SK-N-SH (cell line): ENCODE data around the gene SERPINA9. TPM values are rescaled to one million over a fixed set of nuclear protein-coding genes. Genes with fewer than 3 reads are reported as not detected.

Source experiments
- CTCF ChIA-PET: fragments of 300-600, 350-600 bp; formaldehyde crosslinking; extraction: SDS; loops from one replicate; lab custom pipeline; 2021; lab: Yijun Ruan, JAX
- POLR2A ChIA-PET: fragments of 350-600 bp; sonication (Branson Sonifier 250); formaldehyde crosslinking; extraction: SDS; loops from one replicate; lab custom pipeline; 2020; ENCODE audit warnings: antibody characterized with exemption, inconsistent platforms; lab: Yijun Ruan, JAX
- DNase-seq: peaks from one replicate; pipeline ENCODE4 v3.0.0; 2012
- H2AFZ ChIP-seq: fragments of 200-600 bp; sonication (generic); 2 replicates; pipeline ENCODE4 v1.8.1; 2016; ENCODE audit warnings: antibody characterized with exemption, mild to moderate bottlenecking, low read depth
- H3F3A ChIP-seq: fragments of 200-600 bp; sonication (generic); replicated peaks from 2 replicates; pipeline ENCODE3; 2016; ENCODE audit warnings: antibody characterized with exemption, mild to moderate bottlenecking; ENCODE audit not compliant: insufficient read depth
- H3K27ac ChIP-seq, 2 experiments: fragments of 200-500 bp in 1 of 2; fragments of 200-600 bp in 1 of 2; sonication (Bioruptor generic) in 1 of 2; sonication (generic), shearing (Covaris generic) in 1 of 2; 2 replicates each; pipeline versions ENCODE4 v1.5.1 to v1.6.1; 2014 to 2016; ENCODE audit warnings: low read depth in 2 of 2, inconsistent platforms in 1 of 2, low read length in 1 of 2, mild to moderate bottlenecking in 1 of 2, mixed read lengths in 1 of 2
- H3K27me3 ChIP-seq: fragments of 200-600 bp; sonication (generic), shearing (Covaris generic); 2 replicates; pipeline ENCODE4 v1.6.1; 2016; ENCODE audit warnings: mixed run types; ENCODE audit not compliant: insufficient read depth
- H3K36me3 ChIP-seq, 2 experiments: fragments of 200-500 bp in 1 of 2; fragments of 200-600 bp in 1 of 2; sonication (Bioruptor generic) in 1 of 2; sonication (generic) in 1 of 2; replicated peaks in 1 of 2; 2 replicates each; pipeline versions ENCODE3 to v1.5.1; 2014 to 2016; ENCODE audit warnings: low read length in 1 of 2, mild to moderate bottlenecking in 1 of 2; ENCODE audit not compliant: insufficient read depth in 2 of 2, control insufficient read depth in 1 of 2
- H3K4me1 ChIP-seq, 2 experiments: fragments of 200-500 bp in 1 of 2; fragments of 200-600 bp in 1 of 2; sonication (Bioruptor generic) in 1 of 2; sonication (generic), shearing (Covaris generic) in 1 of 2; 2 replicates each; pipeline versions ENCODE4 v1.5.1 to v1.6.1; 2014 to 2016; ENCODE audit warnings: low read depth in 1 of 2, low read length in 1 of 2, mixed run types in 1 of 2; ENCODE audit not compliant: insufficient read depth in 2 of 2, control insufficient read depth in 1 of 2
- H3K4me2 ChIP-seq: fragments of 200-600 bp; sonication (generic), shearing (Covaris generic); 2 replicates; pipeline ENCODE4 v1.6.1; 2017; ENCODE audit warnings: mixed run types
- H3K4me3 ChIP-seq, 2 experiments: fragments of 200-500 bp in 1 of 2; fragments of 200-600 bp in 1 of 2; sonication (Bioruptor generic) in 1 of 2; sonication (generic), shearing (Covaris generic) in 1 of 2; 2 replicates each; pipeline versions ENCODE4 v1.5.1 to v1.8.1; 2014 to 2016; ENCODE audit warnings: low read depth in 2 of 2, inconsistent platforms in 1 of 2, low read length in 1 of 2, mild to moderate bottlenecking in 1 of 2, mixed read lengths in 1 of 2, moderate library complexity in 1 of 2
- H3K79me2 ChIP-seq: fragments of 200-600 bp; sonication (generic); 2 replicates; pipeline ENCODE4 v1.8.1; 2017; ENCODE audit warnings: mild to moderate bottlenecking; ENCODE audit not compliant: insufficient read depth
- H3K9ac ChIP-seq: fragments of 200-600 bp; sonication (generic); 2 replicates; pipeline ENCODE4 v1.6.1; 2017; ENCODE audit warnings: mixed run types
- H3K9me2 ChIP-seq: fragments of 200-600 bp; sonication (generic); 2 replicates; pipeline ENCODE4 v1.6.1; 2017; ENCODE audit warnings: mixed run types
- H3K9me3 ChIP-seq: fragments of 200-600 bp; sonication (generic); 2 replicates; pipeline ENCODE4 v1.6.1; 2017; ENCODE audit warnings: mixed run types, mild to moderate bottlenecking, moderate library complexity
- H4K20me1 ChIP-seq: fragments of 200-600 bp; sonication (generic); 2 replicates; pipeline ENCODE4 v1.6.1; 2017; ENCODE audit warnings: mild to moderate bottlenecking, mixed run types; ENCODE audit not compliant: insufficient read depth
- CHD2 ChIP-seq: fragments of 150-350 bp; IDR thresholded peaks from 2 replicates; pipeline ENCODE4 v1.6.1; 2018; ENCODE audit warnings: low read length; ENCODE audit not compliant: partially characterized antibody
- ELF1 ChIP-seq: IDR thresholded peaks from 2 replicates; pipeline ENCODE4 v1.4.0; 2012
- EP300 ChIP-seq, 2 experiments: IDR thresholded peaks; 2 replicates each; pipeline versions ENCODE4 v1.4.0 to v1.6.1; 2012; ENCODE audit warnings: borderline replicate concordance in 1 of 2, low read depth in 1 of 2, low read length in 1 of 2
- FOSL2 ChIP-seq: IDR thresholded peaks from 2 replicates; pipeline ENCODE4 v1.4.0; 2012; ENCODE audit warnings: low read depth, mild to moderate bottlenecking, moderate library complexity, borderline replicate concordance
- GATA2 ChIP-seq: sonication (generic); formaldehyde crosslinking; IDR thresholded peaks from 2 replicates; pipeline ENCODE4 v1.5.0; 2020; ENCODE audit warnings: mild to moderate bottlenecking, missing genetic modification reagents
- MEF2A ChIP-seq: IDR thresholded peaks from 2 replicates; pipeline ENCODE4 v1.4.0; 2012; ENCODE audit warnings: low read depth, borderline replicate concordance
- MXI1 ChIP-seq: IDR thresholded peaks from 2 replicates; pipeline ENCODE4 v1.6.1; 2012; ENCODE audit warnings: mild to moderate bottlenecking, low read depth, low read length, improper control_type of control experiment
- SIN3A ChIP-seq: IDR thresholded peaks from 2 replicates; pipeline ENCODE4 v1.6.1; 2012; ENCODE audit warnings: low read depth, mild to moderate bottlenecking, low read length, moderate library complexity, borderline replicate concordance
- SMC3 ChIP-seq: IDR thresholded peaks from 2 replicates; pipeline ENCODE4 v1.6.1; 2012; ENCODE audit warnings: low read depth, low read length, improper control_type of control experiment
- TAF1 ChIP-seq: IDR thresholded peaks from 2 replicates; pipeline ENCODE4 v1.6.1; 2012; ENCODE audit warnings: low read depth, mild to moderate bottlenecking, low read length, moderate library complexity, borderline replicate concordance
- YY1 ChIP-seq: IDR thresholded peaks from 2 replicates; pipeline ENCODE4 v1.4.0; 2012; ENCODE audit warnings: low read depth, mild to moderate bottlenecking
- WGBS: methylation state at CpG from one replicate; pipeline ENCODE4 v1.1.6; 2017; ENCODE audit warnings: low lambda C conversion rate; 5-methylcytosine and 5-hydroxymethylcytosine counted together
- polyA plus RNA-seq, 3 experiments: library from polyadenylated mRNA; depleted of rRNA; stranded (reverse); fragments of >200 nt; gene quantifications; 2 replicates each; pipeline ENCODE4 v1.2.3, GENCODE V29; 2012
- TF ChIP-seq, protein P1 (sequence below): IDR thresholded peaks from 2 replicates; pipeline ENCODE4; 2012
- TF ChIP-seq, protein P2 (sequence below): fragments of 200-600 bp; sonication (generic); IDR thresholded peaks from 2 replicates; pipeline ENCODE4 v1.6.1; 2017; ENCODE audit warnings: antibody characterized with exemption, mild to moderate bottlenecking, moderate library complexity
- TF ChIP-seq, protein P3 (sequence below): IDR thresholded peaks from 2 replicates; pipeline ENCODE4 v1.4.0; 2012; ENCODE audit warnings: low read depth, borderline replicate concordance
- TF ChIP-seq, protein P4 (sequence below): fragments of 150-350 bp; IDR thresholded peaks from 2 replicates; pipeline ENCODE4 v1.6.1; 2016; ENCODE audit warnings: mild to moderate bottlenecking, low read depth, low read length
- TF ChIP-seq, protein P5 (sequence below): IDR thresholded peaks from 2 replicates; pipeline ENCODE4 v1.4.0; 2012; ENCODE audit warnings: low read depth, borderline replicate concordance

Gene SERPINA9, protein sequence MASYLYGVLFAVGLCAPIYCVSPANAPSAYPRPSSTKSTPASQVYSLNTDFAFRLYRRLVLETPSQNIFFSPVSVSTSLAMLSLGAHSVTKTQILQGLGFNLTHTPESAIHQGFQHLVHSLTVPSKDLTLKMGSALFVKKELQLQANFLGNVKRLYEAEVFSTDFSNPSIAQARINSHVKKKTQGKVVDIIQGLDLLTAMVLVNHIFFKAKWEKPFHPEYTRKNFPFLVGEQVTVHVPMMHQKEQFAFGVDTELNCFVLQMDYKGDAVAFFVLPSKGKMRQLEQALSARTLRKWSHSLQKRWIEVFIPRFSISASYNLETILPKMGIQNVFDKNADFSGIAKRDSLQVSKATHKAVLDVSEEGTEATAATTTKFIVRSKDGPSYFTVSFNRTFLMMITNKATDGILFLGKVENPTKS
- polyA plus RNA-seq (2012; rRNA removed): not detected in 2 replicates
- not detected in 2 replicates for polyA plus RNA-seq (2012; cell fraction: cytosol; rRNA removed)
- not detected in 2 replicates for polyA plus RNA-seq (2012; cell fraction: nucleus; rRNA removed)

DNA sequence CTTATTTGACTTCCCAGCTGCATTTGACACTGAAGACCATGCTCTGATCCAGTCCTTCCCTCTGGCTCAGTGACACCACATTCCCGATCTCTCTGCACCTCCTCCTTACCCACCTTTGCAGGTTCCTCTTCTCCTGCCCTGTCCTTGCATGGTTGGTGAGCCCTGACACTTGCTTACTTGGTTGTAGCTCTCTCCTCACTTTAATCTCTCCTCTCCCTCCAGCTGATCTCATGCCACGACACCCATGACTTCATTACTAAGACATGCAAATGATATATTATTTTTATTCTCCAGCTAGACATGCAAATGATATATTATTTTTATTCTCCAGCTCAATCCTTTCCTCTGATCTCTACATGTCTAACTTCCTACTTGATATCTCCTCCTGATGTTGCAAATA lies at the start of gene SERPINA9:
TSS of gene SERPINA9 (minus strand) at position 175 of the 400 bp plus-strand sequence. CDS start 6,357 bp downstream, outside the sequence.
- H2AFZ ChIP-seq: no peak within 1 kb of the TSS
- H3K4me1 ChIP-seq: no peaks in the 10 kb centered on the region
- H3K27ac ChIP-seq: no peak within 1 kb of the TSS
- CTCF ChIA-PET: interaction anchor here (2.1 to 4.9 kb wide), 2 partner anchors 9 to 11 kb away, joined by 8 to 48 read pairs; no protein-coding TSS in a partner anchor
- H3K4me3 ChIP-seq: no peak within 1 kb of the TSS
- TF ChIP-seq, protein P1, sequence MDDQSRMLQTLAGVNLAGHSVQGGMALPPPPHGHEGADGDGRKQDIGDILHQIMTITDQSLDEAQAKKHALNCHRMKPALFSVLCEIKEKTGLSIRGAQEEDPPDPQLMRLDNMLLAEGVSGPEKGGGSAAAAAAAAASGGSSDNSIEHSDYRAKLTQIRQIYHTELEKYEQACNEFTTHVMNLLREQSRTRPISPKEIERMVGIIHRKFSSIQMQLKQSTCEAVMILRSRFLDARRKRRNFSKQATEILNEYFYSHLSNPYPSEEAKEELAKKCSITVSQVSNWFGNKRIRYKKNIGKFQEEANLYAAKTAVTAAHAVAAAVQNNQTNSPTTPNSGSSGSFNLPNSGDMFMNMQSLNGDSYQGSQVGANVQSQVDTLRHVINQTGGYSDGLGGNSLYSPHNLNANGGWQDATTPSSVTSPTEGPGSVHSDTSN: no peak
- no peak for TF ChIP-seq YY1
- TF ChIP-seq, protein P2, sequence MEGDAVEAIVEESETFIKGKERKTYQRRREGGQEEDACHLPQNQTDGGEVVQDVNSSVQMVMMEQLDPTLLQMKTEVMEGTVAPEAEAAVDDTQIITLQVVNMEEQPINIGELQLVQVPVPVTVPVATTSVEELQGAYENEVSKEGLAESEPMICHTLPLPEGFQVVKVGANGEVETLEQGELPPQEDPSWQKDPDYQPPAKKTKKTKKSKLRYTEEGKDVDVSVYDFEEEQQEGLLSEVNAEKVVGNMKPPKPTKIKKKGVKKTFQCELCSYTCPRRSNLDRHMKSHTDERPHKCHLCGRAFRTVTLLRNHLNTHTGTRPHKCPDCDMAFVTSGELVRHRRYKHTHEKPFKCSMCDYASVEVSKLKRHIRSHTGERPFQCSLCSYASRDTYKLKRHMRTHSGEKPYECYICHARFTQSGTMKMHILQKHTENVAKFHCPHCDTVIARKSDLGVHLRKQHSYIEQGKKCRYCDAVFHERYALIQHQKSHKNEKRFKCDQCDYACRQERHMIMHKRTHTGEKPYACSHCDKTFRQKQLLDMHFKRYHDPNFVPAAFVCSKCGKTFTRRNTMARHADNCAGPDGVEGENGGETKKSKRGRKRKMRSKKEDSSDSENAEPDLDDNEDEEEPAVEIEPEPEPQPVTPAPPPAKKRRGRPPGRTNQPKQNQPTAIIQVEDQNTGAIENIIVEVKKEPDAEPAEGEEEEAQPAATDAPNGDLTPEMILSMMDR: no peak
- no peak for TF ChIP-seq CHD2
- no peak for TF ChIP-seq TAF1
- no peak for TF ChIP-seq MEF2A
- TF ChIP-seq SIN3A: no peak
- no peaks in the 10 kb centered on the region for H3K9me3 ChIP-seq
- H3K9ac ChIP-seq: no peak within 1 kb of the TSS
- WGBS: 3% methylated on average over 2 of the region's 2 CpGs
- no peaks in the 10 kb centered on the region for H3K36me3 ChIP-seq
- POLR2A ChIA-PET: no interaction called here
- peaks cover 6% of the 10 kb centered on the region; the same call in 1 of the 2 replicates for H3K27me3 ChIP-seq
- H3F3A ChIP-seq: peaks cover 2% of the 10 kb centered on the region
- no peak for DNase-seq
- no peaks in the 10 kb centered on the region for H4K20me1 ChIP-seq
- H3K79me2 ChIP-seq: no peaks in the 10 kb centered on the region
- H3K9me2 ChIP-seq: no peaks in the 10 kb centered on the region
- no peak within 1 kb of the TSS for H3K4me2 ChIP-seq

DNA sequence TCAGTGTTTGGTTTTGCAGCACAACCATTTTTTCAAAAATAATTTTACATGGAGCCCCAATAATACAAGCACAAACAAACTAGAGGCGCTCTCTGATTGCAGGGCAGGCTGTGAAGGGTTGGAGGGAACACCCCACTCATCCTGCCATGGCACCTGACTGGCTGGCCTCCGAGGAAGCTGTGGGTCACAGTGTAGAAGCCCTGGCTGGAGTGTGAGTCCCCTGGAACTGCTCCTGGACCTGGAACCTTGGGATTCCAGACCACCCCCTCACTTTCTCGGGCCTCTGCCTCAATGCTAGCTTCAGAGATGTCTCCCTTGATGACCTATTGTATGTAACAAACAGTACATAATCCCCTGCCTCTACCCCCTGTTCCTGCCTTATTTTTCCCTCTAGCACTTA lies 48.1 kb upstream of the SERPINA9 start:
- no peak for DNase-seq
- ChIA-PET POLR2A (no interaction called here), CTCF (interaction anchor here (2.2 kb wide), 1 partner anchor 38 kb away, joined by 7 read pairs; no protein-coding TSS in a partner anchor)
- Histone ChIP-seq H3K27ac (no peak overlapping the region), H3K9me2 (no peaks in the 10 kb centered on the region), H3F3A (no peaks in the 10 kb centered on the region), H3K9me3 (no peaks in the 10 kb centered on the region), H2AFZ (no peak overlapping the region), H3K9ac (no peak overlapping the region), H3K4me2 (no peak overlapping the region), H3K36me3 (no peaks in the 10 kb centered on the region), H3K27me3 (no peaks in the 10 kb centered on the region; the same call in 1 of the 2 replicates), H3K4me3 (no peak overlapping the region), H4K20me1 (no peaks in the 10 kb centered on the region), H3K4me1 (no peaks in the 10 kb centered on the region), H3K79me2 (no peaks in the 10 kb centered on the region)
- WGBS: 3% methylated on average over 2 of the region's 3 CpGs
- TF ChIP-seq TAF1 (no peak), SMC3 (no peak), MXI1 (no peak), ELF1 (no peak), GATA2 (no peak), YY1 (no peak), CHD2 (no peak), EP300 (IDR thresholded peaks at IDR 0.05; ENCODE audit: borderline replicate concordance in 1 of 2, low read depth in 1 of 2, low read length in 1 of 2) (no peak), FOSL2 (no peak), MEF2A (no peak)
- TF ChIP-seq, protein P3, sequence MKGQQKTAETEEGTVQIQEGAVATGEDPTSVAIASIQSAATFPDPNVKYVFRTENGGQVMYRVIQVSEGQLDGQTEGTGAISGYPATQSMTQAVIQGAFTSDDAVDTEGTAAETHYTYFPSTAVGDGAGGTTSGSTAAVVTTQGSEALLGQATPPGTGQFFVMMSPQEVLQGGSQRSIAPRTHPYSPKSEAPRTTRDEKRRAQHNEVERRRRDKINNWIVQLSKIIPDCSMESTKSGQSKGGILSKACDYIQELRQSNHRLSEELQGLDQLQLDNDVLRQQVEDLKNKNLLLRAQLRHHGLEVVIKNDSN: no peak
- TF ChIP-seq, protein P4, sequence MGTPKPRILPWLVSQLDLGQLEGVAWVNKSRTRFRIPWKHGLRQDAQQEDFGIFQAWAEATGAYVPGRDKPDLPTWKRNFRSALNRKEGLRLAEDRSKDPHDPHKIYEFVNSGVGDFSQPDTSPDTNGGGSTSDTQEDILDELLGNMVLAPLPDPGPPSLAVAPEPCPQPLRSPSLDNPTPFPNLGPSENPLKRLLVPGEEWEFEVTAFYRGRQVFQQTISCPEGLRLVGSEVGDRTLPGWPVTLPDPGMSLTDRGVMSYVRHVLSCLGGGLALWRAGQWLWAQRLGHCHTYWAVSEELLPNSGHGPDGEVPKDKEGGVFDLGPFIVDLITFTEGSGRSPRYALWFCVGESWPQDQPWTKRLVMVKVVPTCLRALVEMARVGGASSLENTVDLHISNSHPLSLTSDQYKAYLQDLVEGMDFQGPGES: no peak
- TF ChIP-seq, protein P5, sequence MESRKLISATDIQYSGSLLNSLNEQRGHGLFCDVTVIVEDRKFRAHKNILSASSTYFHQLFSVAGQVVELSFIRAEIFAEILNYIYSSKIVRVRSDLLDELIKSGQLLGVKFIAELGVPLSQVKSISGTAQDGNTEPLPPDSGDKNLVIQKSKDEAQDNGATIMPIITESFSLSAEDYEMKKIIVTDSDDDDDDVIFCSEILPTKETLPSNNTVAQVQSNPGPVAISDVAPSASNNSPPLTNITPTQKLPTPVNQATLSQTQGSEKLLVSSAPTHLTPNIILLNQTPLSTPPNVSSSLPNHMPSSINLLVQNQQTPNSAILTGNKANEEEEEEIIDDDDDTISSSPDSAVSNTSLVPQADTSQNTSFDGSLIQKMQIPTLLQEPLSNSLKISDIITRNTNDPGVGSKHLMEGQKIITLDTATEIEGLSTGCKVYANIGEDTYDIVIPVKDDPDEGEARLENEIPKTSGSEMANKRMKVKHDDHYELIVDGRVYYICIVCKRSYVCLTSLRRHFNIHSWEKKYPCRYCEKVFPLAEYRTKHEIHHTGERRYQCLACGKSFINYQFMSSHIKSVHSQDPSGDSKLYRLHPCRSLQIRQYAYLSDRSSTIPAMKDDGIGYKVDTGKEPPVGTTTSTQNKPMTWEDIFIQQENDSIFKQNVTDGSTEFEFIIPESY: no peak
